K562 (cell line): Measurements from ENCODE around the gene TNIK. TPM values are rescaled to one million over a fixed set of nuclear protein-coding genes. Genes with fewer than 3 reads are reported as not detected.
A peak's percentile ranks its signal among the peaks of the same experiment; 100 is the strongest.

ENCODE experiments used
- ARID4B ChIP-seq: sonication (generic); formaldehyde crosslinking; IDR thresholded peaks from 2 replicates; pipeline ENCODE4 v1.8.0; 2022; ENCODE audit warnings: mild to moderate bottlenecking, missing genetic modification reagents
- BDP1 ChIP-seq: IDR thresholded peaks from 3 replicates; pipeline ENCODE4 v1.6.1; 2011; ENCODE audit not compliant: insufficient read length, insufficient read depth
- FOXA3 ChIP-seq, 2 experiments: fragments of 450-650 bp in 1 of 2; sonication (generic) in 1 of 2; formaldehyde crosslinking; IDR thresholded peaks in 1 of 2; conservative IDR thresholded peaks in 1 of 2; 2 replicates each; pipeline versions ENCODE4 v1.4.0 to v1.8.0; 2020 to 2022; ENCODE audit warnings: mild to moderate bottlenecking in 2 of 2, missing genetic modification reagents in 1 of 2
- FOXM1 ChIP-seq, 2 experiments: fragments of 450-650 bp in 1 of 2; sonication (generic) in 1 of 2; formaldehyde crosslinking in 1 of 2; IDR thresholded peaks; 2 replicates each; pipeline versions ENCODE4 v1.6.1 to v1.9.0; 2017 to 2022; ENCODE audit warnings: low read depth in 2 of 2, mild to moderate bottlenecking in 2 of 2, missing genetic modification reagents in 1 of 2, moderate library complexity in 1 of 2
- GATAD2A ChIP-seq: fragments of 450-650 bp; IDR thresholded peaks from 2 replicates; pipeline ENCODE4 v1.6.1; 2017
- MTF1 ChIP-seq: fragments of 250-450 bp; sonication (Bioruptor Pico); IDR thresholded peaks from 2 replicates; pipeline ENCODE4 v1.9.0; 2021; ENCODE audit warnings: moderate library complexity, mild to moderate bottlenecking, inconsistent platforms, borderline replicate concordance
- PYGO2 ChIP-seq: fragments of 450-650 bp; IDR thresholded peaks from 2 replicates; pipeline ENCODE4 v1.6.1; 2016; ENCODE audit warnings: mild to moderate bottlenecking, missing genetic modification characterization, moderate library complexity, missing compliant biosample characterization
- RBM25 ChIP-seq: fragments of 200-400 bp; formaldehyde crosslinking; IDR thresholded peaks from 2 replicates; pipeline ENCODE4 v1.6.1; 2018; ENCODE audit warnings: low read length, low read depth, moderate library complexity; ENCODE audit not compliant: severe bottlenecking
- RNF2 ChIP-seq: sonication (generic); IDR thresholded peaks from 2 replicates; pipeline ENCODE4 v1.6.1; 2016
- TAL1 ChIP-seq: fragments of 450-650 bp; IDR thresholded peaks from 2 replicates; pipeline ENCODE4 v1.6.1; 2016; ENCODE audit warnings: mild to moderate bottlenecking
- WHSC1 ChIP-seq: IDR thresholded peaks from one replicate; pipeline ENCODE4 v1.6.1; 2012; ENCODE audit warnings: low read length, control low read depth, inconsistent platforms
- ZNF133 ChIP-seq: fragments of 250-450 bp; sonication (Bioruptor Pico); IDR thresholded peaks from 2 replicates; pipeline ENCODE4 v1.4.0; 2020; ENCODE audit warnings: mild to moderate bottlenecking
- ZNF174 ChIP-seq: fragments of 250-450 bp; sonication (Bioruptor Pico); IDR thresholded peaks from 2 replicates; pipeline ENCODE4 v1.4.0; 2020; ENCODE audit warnings: mild to moderate bottlenecking
- ZNF830 ChIP-seq: fragments of 250-450 bp; sonication (Bioruptor Pico); IDR thresholded peaks from 2 replicates; pipeline ENCODE4 v1.5.0; 2021; ENCODE audit warnings: mild to moderate bottlenecking
- polyA plus RNA-seq, 8 experiments: library from polyadenylated mRNA; depleted of rRNA in 4 of 8; stranded (reverse) in 5 of 8; unstranded in 3 of 8; fragments of >200 nt; fragmentation: Nextera tagmentation in 2 of 8; fragmentation: Illumina TruSeq in 1 of 8; extraction: Ambion mirVana in 2 of 8; extraction: Trizol in 1 of 8; gene quantifications; 2 replicates each; pipeline versions ENCODE4 v1.2.1 to v1.2.3, GENCODE V29; 2011 to 2014; ENCODE audit warnings: inconsistent platforms in 1 of 8, missing spikeins in 1 of 8
- total RNA-seq, 7 experiments: library from RNA; depleted of rRNA in 6 of 7; stranded (reverse); fragments of >200 nt in 6 of 7; fragmentation: Illumina TruSeq in 2 of 7; extraction: Trizol in 2 of 7; gene quantifications; 2 replicates each; pipeline versions ENCODE4 v1.2.1 to v1.2.3, GENCODE V29; 2011 to 2021; ENCODE audit warnings: low replicate concordance in 1 of 7
- TF ChIP-seq, protein P1 (sequence below): fragments of 250-450 bp; sonication (Bioruptor Pico); IDR thresholded peaks from 2 replicates; pipeline ENCODE4 v1.4.0; 2020; ENCODE audit warnings: borderline replicate concordance
- TF ChIP-seq, protein P2 (sequence below): sonication (generic); formaldehyde crosslinking; IDR thresholded peaks from 2 replicates; pipeline ENCODE4 v1.8.0; 2022; ENCODE audit warnings: mild to moderate bottlenecking, missing genetic modification reagents
- TF ChIP-seq, protein P3 (sequence below): sonication (generic); formaldehyde crosslinking; IDR thresholded peaks from 2 replicates; pipeline ENCODE4 v1.9.0; 2022; ENCODE audit warnings: mild to moderate bottlenecking, missing genetic modification reagents
- TF ChIP-seq, protein P4 (sequence below): IDR thresholded peaks from 2 replicates; pipeline ENCODE4 v1.6.1; 2011; ENCODE audit warnings: borderline replicate concordance, low read depth, mild to moderate bottlenecking, moderate library complexity, low read length; ENCODE audit not compliant: insufficient read depth, poor library complexity, severe bottlenecking

The TNIK gene
- total and polyA plus RNA-seq, 9 of the 15 experiments (the other 6 are each of a cell fraction or from before 2014, with no cell fraction given): 6.6 to 39.0 (median 24.7) TPM

DNA sequence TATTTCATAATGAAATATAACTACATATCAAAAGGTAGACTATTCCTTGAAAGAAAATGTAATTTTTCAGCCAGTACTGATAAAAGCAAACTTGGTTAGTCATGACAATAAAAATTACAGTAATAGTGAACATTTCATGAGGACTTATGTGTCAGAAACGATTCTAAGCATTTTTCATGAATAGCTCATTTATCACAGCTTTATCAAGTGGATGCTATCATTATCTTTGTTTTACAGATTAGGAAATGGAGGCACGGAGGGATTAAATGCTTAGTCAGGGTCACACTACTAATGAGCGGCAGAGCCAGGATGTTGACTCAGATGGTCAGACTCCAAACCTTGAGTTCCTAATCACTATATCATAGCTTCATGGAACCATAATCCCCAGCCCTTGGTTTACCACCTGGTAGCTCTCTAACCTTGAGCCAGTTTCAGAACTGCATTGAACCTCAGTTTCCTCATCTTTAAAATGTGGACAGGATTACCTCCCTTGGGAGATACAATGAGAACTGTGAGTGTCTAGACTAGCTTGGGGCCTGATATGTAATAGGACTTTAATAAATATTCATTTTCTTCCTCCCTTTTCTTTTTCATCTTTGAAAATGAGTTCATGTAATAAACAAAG is 85.4 kb downstream of the TNIK start (continued):
- TF ChIP-seq, protein P1, sequence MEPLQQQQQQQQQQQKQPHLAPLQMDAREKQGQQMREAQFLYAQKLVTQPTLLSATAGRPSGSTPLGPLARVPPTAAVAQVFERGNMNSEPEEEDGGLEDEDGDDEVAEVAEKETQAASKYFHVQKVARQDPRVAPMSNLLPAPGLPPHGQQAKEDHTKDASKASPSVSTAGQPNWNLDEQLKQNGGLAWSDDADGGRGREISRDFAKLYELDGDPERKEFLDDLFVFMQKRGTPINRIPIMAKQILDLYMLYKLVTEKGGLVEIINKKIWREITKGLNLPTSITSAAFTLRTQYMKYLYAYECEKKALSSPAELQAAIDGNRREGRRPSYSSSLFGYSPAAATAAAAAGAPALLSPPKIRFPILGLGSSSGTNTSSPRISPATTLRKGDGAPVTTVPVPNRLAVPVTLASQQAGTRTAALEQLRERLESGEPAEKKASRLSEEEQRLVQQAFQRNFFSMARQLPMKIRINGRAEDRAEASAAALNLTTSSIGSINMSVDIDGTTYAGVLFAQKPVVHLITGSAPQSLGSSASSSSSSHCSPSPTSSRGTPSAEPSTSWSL (CRISPR knock-in tag): no peak
- TF ChIP-seq, protein P2, sequence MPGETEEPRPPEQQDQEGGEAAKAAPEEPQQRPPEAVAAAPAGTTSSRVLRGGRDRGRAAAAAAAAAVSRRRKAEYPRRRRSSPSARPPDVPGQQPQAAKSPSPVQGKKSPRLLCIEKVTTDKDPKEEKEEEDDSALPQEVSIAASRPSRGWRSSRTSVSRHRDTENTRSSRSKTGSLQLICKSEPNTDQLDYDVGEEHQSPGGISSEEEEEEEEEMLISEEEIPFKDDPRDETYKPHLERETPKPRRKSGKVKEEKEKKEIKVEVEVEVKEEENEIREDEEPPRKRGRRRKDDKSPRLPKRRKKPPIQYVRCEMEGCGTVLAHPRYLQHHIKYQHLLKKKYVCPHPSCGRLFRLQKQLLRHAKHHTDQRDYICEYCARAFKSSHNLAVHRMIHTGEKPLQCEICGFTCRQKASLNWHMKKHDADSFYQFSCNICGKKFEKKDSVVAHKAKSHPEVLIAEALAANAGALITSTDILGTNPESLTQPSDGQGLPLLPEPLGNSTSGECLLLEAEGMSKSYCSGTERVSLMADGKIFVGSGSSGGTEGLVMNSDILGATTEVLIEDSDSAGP (CRISPR knock-in tag): no peak
- TF ChIP-seq WHSC1 (no peak), PYGO2 (tag) (no peak), GATAD2A (no peak), RNF2 (no peak), ZNF174 (CRISPR knock-in tag) (no peak), ZNF133 (CRISPR knock-in tag) (no peak), FOXM1 (IDR thresholded peaks at IDR 0.05; ENCODE audit: low read depth) (no peak), FOXM1 (CRISPR knock-in tag; IDR thresholded peaks at IDR 0.05; ENCODE audit: low read depth) (no peak), TAL1 (peak; percentile 42), RBM25 (no peak), BDP1 (no peak), FOXA3 (CRISPR knock-in tag; conservative IDR thresholded peaks at IDR 0.05 in 1 of 2, IDR thresholded peaks at IDR 0.05 in 1 of 2) (peak in 1 of 2 experiments; percentile 68; a peak in 2 of 4 replicates), ZNF830 (CRISPR knock-in tag) (no peak), ARID4B (no peak), MTF1 (CRISPR knock-in tag) (no peak)
- TF ChIP-seq, protein P3, sequence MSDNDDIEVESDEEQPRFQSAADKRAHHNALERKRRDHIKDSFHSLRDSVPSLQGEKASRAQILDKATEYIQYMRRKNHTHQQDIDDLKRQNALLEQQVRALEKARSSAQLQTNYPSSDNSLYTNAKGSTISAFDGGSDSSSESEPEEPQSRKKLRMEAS (CRISPR knock-in tag): no peak
- TF ChIP-seq, protein P4, sequence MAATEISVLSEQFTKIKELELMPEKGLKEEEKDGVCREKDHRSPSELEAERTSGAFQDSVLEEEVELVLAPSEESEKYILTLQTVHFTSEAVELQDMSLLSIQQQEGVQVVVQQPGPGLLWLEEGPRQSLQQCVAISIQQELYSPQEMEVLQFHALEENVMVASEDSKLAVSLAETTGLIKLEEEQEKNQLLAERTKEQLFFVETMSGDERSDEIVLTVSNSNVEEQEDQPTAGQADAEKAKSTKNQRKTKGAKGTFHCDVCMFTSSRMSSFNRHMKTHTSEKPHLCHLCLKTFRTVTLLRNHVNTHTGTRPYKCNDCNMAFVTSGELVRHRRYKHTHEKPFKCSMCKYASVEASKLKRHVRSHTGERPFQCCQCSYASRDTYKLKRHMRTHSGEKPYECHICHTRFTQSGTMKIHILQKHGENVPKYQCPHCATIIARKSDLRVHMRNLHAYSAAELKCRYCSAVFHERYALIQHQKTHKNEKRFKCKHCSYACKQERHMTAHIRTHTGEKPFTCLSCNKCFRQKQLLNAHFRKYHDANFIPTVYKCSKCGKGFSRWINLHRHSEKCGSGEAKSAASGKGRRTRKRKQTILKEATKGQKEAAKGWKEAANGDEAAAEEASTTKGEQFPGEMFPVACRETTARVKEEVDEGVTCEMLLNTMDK: no peak
